ENCODE data around the gene RNF181.

The RNF181 gene

GRCh38 chr2:85566265-85566664 lies 29.3 kb upstream of the RNF181 start:
- in situ Hi-C loops (cut with MboI; ENCODE audit: low pct_unique_long_range_greater_than_20kb, low sequenced_read_pairs), result no loop called here
- DNase-seq, result no peak

GRCh38 chr2:85575739-85576138 lies 19.8 kb upstream of the RNF181 start:
- no peak for DNase-seq
- in situ Hi-C loops (cut with MboI; ENCODE audit: low pct_unique_long_range_greater_than_20kb, low sequenced_read_pairs), result no loop called here

- no peak for DNase-seq
- in situ Hi-C loops (cut with MboI; ENCODE audit: low pct_unique_long_range_greater_than_20kb, low sequenced_read_pairs), result no loop called here
Observed at GRCh38 chr2:85577063-85577385, 18.5 kb upstream of the RNF181 start.

DNA sequence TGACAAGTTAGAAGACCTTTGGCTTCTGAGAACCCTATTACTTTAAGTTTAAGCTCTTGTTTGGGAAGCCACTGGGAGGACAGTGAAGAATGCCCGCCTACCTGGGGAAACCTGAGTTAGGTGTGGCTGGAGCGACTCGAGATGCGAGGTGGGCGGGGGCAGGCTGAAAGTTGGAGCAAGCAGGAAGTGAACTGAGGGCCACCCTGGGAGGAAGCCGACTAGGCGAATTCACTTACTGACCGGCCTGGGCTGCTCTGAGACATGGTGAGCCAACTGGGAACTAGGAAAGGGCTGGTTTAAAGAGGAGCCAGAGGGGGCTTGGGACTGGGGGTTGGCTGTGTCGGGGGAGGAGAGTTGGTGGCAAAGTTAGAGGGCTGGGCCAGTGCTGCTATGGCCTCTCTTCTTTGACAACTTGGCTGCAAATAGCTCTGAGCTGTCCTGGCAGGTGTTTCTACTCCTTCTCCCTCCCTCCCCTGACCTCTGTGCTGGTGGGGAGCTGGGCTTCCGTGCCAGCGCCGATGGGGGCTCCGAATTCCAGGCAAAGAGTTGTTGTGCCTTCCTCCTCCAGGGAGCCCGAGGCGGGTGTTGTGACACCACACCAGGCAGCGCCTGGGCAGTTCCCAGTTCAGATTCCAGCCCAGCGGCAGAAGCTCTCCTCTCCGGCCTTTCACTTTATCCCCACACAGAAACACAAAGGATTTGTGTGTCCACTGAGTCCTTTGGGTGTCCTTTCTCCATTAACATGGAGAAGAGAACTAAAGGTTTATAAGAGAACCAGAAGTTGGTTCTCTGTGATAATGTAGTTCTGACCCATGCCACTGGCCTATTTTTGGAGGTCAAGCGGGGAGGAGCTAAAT lies 17.9 kb upstream of the RNF181 start, which contains the start of gene VAMP8:
VAMP8 (plus strand) TSS at position 201 of the 857 bp plus-strand sequence; CDS start at position 262, 61 bp downstream.
- in situ Hi-C loops (cut with MboI; ENCODE audit: low pct_unique_long_range_greater_than_20kb, low sequenced_read_pairs), result no loop called here
- DNase-seq, result peak; percentile 63

GRCh38 chr2:85578243-85579180 lies 17.0 kb upstream of the RNF181 start:
- in situ Hi-C loops (cut with MboI; ENCODE audit: low pct_unique_long_range_greater_than_20kb, low sequenced_read_pairs), result no loop called here

DNA sequence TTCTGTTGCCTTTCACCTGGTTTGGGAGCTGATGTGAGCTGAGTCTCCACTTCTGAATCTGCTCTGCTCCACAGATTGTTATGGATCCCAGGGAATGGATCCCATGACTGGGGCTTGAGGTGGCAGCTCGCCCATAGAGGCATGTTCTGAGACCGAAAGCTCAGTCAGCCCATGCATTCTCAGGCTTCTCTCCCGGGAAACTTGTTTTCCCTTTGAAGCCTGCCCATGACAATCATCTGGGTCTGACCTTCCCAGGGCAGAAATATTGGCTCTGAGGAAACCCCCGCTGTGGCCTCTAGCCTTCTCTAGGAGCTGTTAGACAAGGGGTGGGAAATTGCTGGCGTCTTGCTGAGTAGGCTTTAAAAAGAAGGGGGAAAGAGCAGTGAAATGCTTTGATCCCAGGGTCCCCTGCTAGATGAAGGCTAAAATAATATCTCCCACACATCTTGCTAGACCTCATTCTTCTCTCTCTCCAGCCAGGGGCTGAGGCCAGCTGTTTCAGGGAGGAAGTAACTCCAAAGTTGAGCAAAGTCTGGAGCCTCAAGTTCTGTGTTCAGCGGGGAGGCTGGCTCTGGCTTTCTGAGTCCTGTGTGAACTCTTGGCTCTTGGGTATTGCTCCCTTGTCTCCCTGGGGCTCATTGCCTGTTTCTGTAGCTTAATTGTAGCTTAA lies 16.1 kb upstream of the RNF181 start:
- DNase-seq, result peak; percentile 69
- in situ Hi-C loops (cut with MboI; ENCODE audit: low pct_unique_long_range_greater_than_20kb, low sequenced_read_pairs), result no loop called here

More at GRCh38 chr2:85578243-85579180, 17.0 kb upstream of the RNF181 start:
- DNase-seq, result peak; percentile 85

DNA sequence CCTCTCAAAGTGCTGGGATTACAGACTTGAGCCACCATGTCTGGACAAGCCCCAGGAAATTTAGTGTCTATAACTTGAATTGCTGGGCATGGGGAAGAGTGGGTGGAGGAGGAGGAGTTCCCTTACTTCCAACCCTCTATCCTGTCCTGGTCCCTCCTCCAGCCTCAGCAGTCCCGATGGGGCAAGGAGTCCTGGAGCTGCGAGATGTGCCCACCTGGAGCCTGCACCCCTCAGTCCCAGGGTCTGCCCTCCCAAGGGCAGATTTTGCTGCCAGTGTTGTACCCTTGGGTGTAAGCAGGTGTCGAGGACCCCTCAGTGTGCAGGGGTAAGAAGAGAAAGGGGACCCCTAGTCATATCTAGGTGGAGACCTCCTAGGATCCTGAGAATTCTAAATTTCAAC lies 15.3 kb upstream of the RNF181 start:
- in situ Hi-C loops (cut with MboI; ENCODE audit: low pct_unique_long_range_greater_than_20kb, low sequenced_read_pairs), result no loop called here
- DNase-seq, result no peak

GRCh38 chr2:85582492-85582891 lies 13.1 kb upstream of the RNF181 start:
- DNase-seq, result no peak
- in situ Hi-C loops (cut with MboI; ENCODE audit: low pct_unique_long_range_greater_than_20kb, low sequenced_read_pairs), result no loop called here

DNA sequence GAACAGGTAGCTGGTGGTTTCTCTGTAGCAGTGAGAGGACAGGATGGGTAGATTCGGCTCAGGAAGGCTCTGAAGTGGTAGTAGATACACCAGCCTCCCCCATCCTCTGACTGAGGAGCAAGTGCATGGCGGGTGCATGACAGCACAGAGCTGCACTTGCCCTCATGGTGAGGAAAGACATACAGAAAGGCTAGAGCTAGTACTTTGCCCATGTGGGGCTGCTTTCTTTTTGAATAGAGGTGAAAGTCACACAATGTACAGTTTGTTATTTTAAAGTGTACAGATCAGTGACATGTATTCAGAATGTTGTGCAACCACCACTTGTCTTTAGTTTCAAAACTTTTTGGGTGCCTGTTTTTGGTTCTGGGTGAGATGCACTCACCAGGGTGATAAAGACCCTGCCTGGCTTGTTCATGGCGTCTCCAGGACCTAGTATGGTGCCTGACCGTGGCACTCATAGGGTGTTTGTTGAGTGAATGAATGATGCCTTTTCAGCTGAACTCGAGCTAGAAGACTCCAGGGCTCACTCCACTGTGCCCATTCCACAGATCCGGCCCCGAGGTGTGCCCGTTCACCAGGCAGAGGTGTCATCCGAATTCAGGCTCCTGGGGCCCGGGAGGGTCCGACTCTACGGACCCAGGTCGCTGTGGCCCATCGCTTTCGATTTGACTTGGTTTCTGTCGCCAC lies 11.7 kb upstream of the RNF181 start:
- in situ Hi-C loops (cut with MboI; ENCODE audit: low pct_unique_long_range_greater_than_20kb, low sequenced_read_pairs), result no loop called here

GRCh38 chr2:85584354-85584856 lies 11.1 kb upstream of the RNF181 start, which contains the start of gene VAMP5:
Gene VAMP5 (plus strand): TSS chr2:85584431. CDS start chr2:85584491, 60 bp downstream.
- in situ Hi-C loops (cut with MboI; ENCODE audit: low pct_unique_long_range_greater_than_20kb, low sequenced_read_pairs), result no loop called here
- DNase-seq, result no peak

More for the DNA sequence above, 11.7 kb upstream of the RNF181 start:
- no peak for DNase-seq

GRCh38 chr2:85584857-85585780 lies 10.4 kb upstream of the RNF181 start:
- in situ Hi-C loops (cut with MboI; ENCODE audit: low pct_unique_long_range_greater_than_20kb, low sequenced_read_pairs), result no loop called here
- no peak for DNase-seq

- peak; percentile 42 for DNase-seq
Observed at GRCh38 chr2:85585781-85586105, 9.8 kb upstream of the RNF181 start.

DNA sequence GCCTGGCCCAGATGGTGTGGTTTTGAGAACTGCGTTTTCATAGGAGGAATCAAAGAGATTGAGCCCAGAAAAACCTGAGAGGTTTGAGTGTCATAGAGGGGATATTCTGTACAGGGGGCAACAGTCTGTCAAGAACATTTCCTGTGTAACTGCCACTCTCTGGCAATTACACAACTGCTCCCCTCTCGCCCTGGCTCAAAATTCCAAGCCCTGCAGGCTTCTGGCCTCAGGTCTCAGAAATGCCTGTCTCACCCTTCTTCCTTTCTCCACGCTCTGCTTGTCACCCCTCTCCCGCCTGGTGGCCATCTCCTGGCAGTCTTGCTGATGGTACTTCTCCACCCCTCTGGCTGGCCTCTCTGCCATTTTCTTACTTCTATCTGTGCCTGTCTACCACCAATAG lies 7.3 kb upstream of the RNF181 start:
- in situ Hi-C loops (cut with MboI; ENCODE audit: low pct_unique_long_range_greater_than_20kb, low sequenced_read_pairs), result no loop called here
- DNase-seq, result peak; percentile 70

More at GRCh38 chr2:85585781-85586105, 9.8 kb upstream of the RNF181 start:
- in situ Hi-C loops (cut with MboI; ENCODE audit: low pct_unique_long_range_greater_than_20kb, low sequenced_read_pairs), result no loop called here

GRCh38 chr2:85588645-85589044 lies 6.9 kb upstream of the RNF181 start:
- in situ Hi-C loops (cut with MboI; ENCODE audit: low pct_unique_long_range_greater_than_20kb, low sequenced_read_pairs), result no loop called here
- no peak for DNase-seq

GRCh38 chr2:85589181-85589580 lies 6.4 kb upstream of the RNF181 start:
- DNase-seq, result no peak
- in situ Hi-C loops (cut with MboI; ENCODE audit: low pct_unique_long_range_greater_than_20kb, low sequenced_read_pairs), result no loop called here

GRCh38 chr2:85589982-85590791 lies 5.4 kb upstream of the RNF181 start:
- peak; percentile 79 for DNase-seq
- in situ Hi-C loops (cut with MboI; ENCODE audit: low pct_unique_long_range_greater_than_20kb, low sequenced_read_pairs), result no loop called here

GRCh38 chr2:85590950-85591349 lies 4.6 kb upstream of the RNF181 start:
- no peak for DNase-seq
- in situ Hi-C loops (cut with MboI; ENCODE audit: low pct_unique_long_range_greater_than_20kb, low sequenced_read_pairs), result no loop called here

Data from KBM-7 (cell line).